Neural progenitor cell (in vitro differentiated cells): ENCODE measurements around the gene PARP6. TPM values are rescaled to one million over a fixed set of nuclear protein-coding genes. Genes with fewer than 3 reads are reported as not detected.

Experiments used
- DNase-seq: peaks from one replicate; pipeline ENCODE4 v3.0.0-alpha.2; 2016; ENCODE audit warnings: low spot score
- H2AFZ ChIP-seq: fragments of 200-600 bp; sonication (generic); replicated peaks from 2 replicates; pipeline ENCODE4 v1.6.1; 2016; ENCODE audit warnings: antibody characterized with exemption
- H3F3A ChIP-seq: fragments of 200-600 bp; sonication (generic); 2 replicates; pipeline ENCODE4 v1.6.1; 2016; ENCODE audit warnings: antibody characterized with exemption, low read depth
- H3K27ac ChIP-seq: fragments of 200-600 bp; sonication (generic); 2 replicates; pipeline ENCODE4 v1.5.1; 2016; ENCODE audit warnings: mild to moderate bottlenecking
- H3K27me3 ChIP-seq: fragments of 200-600 bp; sonication (generic); 2 replicates; pipeline ENCODE4 v1.6.1; 2016; ENCODE audit warnings: mild to moderate bottlenecking, moderate library complexity
- H3K36me3 ChIP-seq: fragments of 200-600 bp; sonication (generic); 2 replicates; pipeline ENCODE4 v1.5.1; 2016
- H3K4me1 ChIP-seq: fragments of 200-600 bp; sonication (generic); 2 replicates; pipeline ENCODE4 v1.6.1; 2016; ENCODE audit warnings: mixed run types
- H3K4me2 ChIP-seq: fragments of 200-600 bp; sonication (generic); 2 replicates; pipeline ENCODE4 v1.6.1; 2016
- H3K4me3 ChIP-seq: fragments of 200-600 bp; sonication (generic); 2 replicates; pipeline ENCODE4 v1.5.1; 2016
- H3K79me2 ChIP-seq: fragments of 200-600 bp; sonication (generic); 2 replicates; pipeline ENCODE4 v1.6.1; 2016; ENCODE audit warnings: low read depth
- H3K9ac ChIP-seq: fragments of 200-600 bp; sonication (generic); 2 replicates; pipeline ENCODE4 v1.6.1; 2016
- H3K9me3 ChIP-seq: fragments of 200-600 bp; sonication (generic); 2 replicates; pipeline ENCODE4 v1.5.1; 2016; ENCODE audit warnings: low read depth
- H4K20me1 ChIP-seq: fragments of 200-600 bp; sonication (generic); 2 replicates; pipeline ENCODE4 v1.6.1; 2016; ENCODE audit warnings: low read depth
- H3K27ac Mint-ChIP-seq: 3 replicates; pipeline ENCODE4 v1.8.0; 2021; ENCODE audit warnings: mixed read lengths
- H3K27me3 Mint-ChIP-seq: 2 replicates; pipeline ENCODE4 v1.8.0; 2022; ENCODE audit warnings: low read depth, mild to moderate bottlenecking, inconsistent platforms, moderate library complexity, mixed read lengths; ENCODE audit not compliant: insufficient read depth
- H3K36me3 Mint-ChIP-seq: 3 replicates; pipeline ENCODE4 v1.8.0; 2021; ENCODE audit warnings: mixed read lengths
- H3K4me1 Mint-ChIP-seq: 3 replicates; pipeline ENCODE4 v1.8.0; 2021; ENCODE audit warnings: mixed read lengths
- H3K4me3 Mint-ChIP-seq: 3 replicates; pipeline ENCODE4 v1.8.0; 2021; ENCODE audit warnings: mild to moderate bottlenecking, moderate library complexity, mixed read lengths
- H3K9me3 Mint-ChIP-seq: 3 replicates; pipeline ENCODE4 v1.8.0; 2020; ENCODE audit warnings: mixed read lengths
- CTCF ChIP-seq: fragments of 200-600 bp; sonication (generic); IDR thresholded peaks from 2 replicates; pipeline ENCODE4 v1.5.1; 2017; ENCODE audit warnings: antibody characterized with exemption, mild to moderate bottlenecking
- EZH2 ChIP-seq: fragments of 200-600 bp; sonication (generic); IDR thresholded peaks from 2 replicates; pipeline ENCODE4 v1.6.1; 2017; ENCODE audit warnings: antibody characterized with exemption, mild to moderate bottlenecking, moderate library complexity
- EZH2phosphoT487 ChIP-seq: fragments of 200-600 bp; sonication (generic); IDR thresholded peaks from 2 replicates; pipeline ENCODE4 v1.6.1; 2017; ENCODE audit warnings: antibody characterized with exemption
- total RNA-seq: library from RNA; depleted of rRNA; stranded (reverse); fragments of >200 nt; gene quantifications from 2 replicates; pipeline ENCODE4 v1.2.3, GENCODE V29; 2015; ENCODE audit warnings: low replicate concordance

Gene PARP6
- total RNA-seq, 1 donor from 2014 or later, result 38.6 TPM

GRCh38 chr15:72319360-72319984, 47.1 kb upstream of the PARP6 start:
- DNase-seq, result peak; percentile 97
- Histone ChIP-seq H3F3A (peaks cover 18% of the 10 kb centered on the region), H3K9me3 (no peaks in the 10 kb centered on the region), H3K36me3 (no peaks in the 10 kb centered on the region), H3K4me2 (no peak overlapping the region), H3K27me3 (peaks cover 59% of the 10 kb centered on the region), H3K9ac (no peak overlapping the region), H3K79me2 (no peaks in the 10 kb centered on the region), H3K4me1 (peaks cover 5% of the 10 kb centered on the region), H3K27ac (no peak overlapping the region), H3K4me3 (peak overlapping the region; percentile 46), H2AFZ (no peak overlapping the region), H4K20me1 (peaks cover 19% of the 10 kb centered on the region)
- TF ChIP-seq CTCF (no peak), EZH2phosphoT487 (no peak), EZH2 (no peak)
- Mint-ChIP-seq H3K4me1 (peaks cover 13% of the 10 kb centered on the region), H3K27ac (no peak overlapping the region), H3K4me3 (peak overlapping the region; percentile 74), H3K9me3 (peaks cover 3% of the 10 kb centered on the region), H3K36me3 (no peaks in the 10 kb centered on the region), H3K27me3 (peaks cover 13% of the 10 kb centered on the region)

GRCh38 chr15:72318408-72318942, 46.1 kb upstream of the PARP6 start:
- Histone ChIP-seq H3K4me1 (peaks cover 5% of the 10 kb centered on the region), H3K79me2 (no peaks in the 10 kb centered on the region), H2AFZ (no peak overlapping the region), H4K20me1 (peaks cover 19% of the 10 kb centered on the region), H3K9ac (no peak overlapping the region), H3K9me3 (no peaks in the 10 kb centered on the region), H3K4me2 (no peak overlapping the region), H3K27me3 (peaks cover 59% of the 10 kb centered on the region), H3K4me3 (no peak overlapping the region), H3K36me3 (no peaks in the 10 kb centered on the region), H3F3A (peaks cover 18% of the 10 kb centered on the region), H3K27ac (no peak overlapping the region)
- Mint-ChIP-seq H3K4me1 (peaks cover 13% of the 10 kb centered on the region), H3K9me3 (peaks cover 2% of the 10 kb centered on the region), H3K4me3 (peak overlapping the region; percentile 74), H3K36me3 (no peaks in the 10 kb centered on the region), H3K27ac (no peak overlapping the region), H3K27me3 (peaks cover 16% of the 10 kb centered on the region)
- DNase-seq, result no peak
- TF ChIP-seq EZH2phosphoT487 (no peak), CTCF (no peak), EZH2 (no peak)

GRCh38 chr15:72315706-72316370, 43.5 kb upstream of the PARP6 start:
- no peak overlapping the region for H3K27ac ChIP-seq
- peaks cover 61% of the 10 kb centered on the region for H3K27me3 ChIP-seq
- H3K9me3 ChIP-seq, result no peaks in the 10 kb centered on the region
- no peaks in the 10 kb centered on the region for H3K79me2 ChIP-seq
- TF ChIP-seq CTCF (no peak), EZH2 (no peak), EZH2phosphoT487 (no peak)
- Mint-ChIP-seq H3K27me3 (peaks cover 18% of the 10 kb centered on the region), H3K9me3 (no peaks in the 10 kb centered on the region), H3K4me3 (no peak overlapping the region), H3K36me3 (no peaks in the 10 kb centered on the region), H3K27ac (no peak overlapping the region), H3K4me1 (peaks cover 11% of the 10 kb centered on the region)
- peaks cover 4% of the 10 kb centered on the region for H3K4me1 ChIP-seq
- no peak overlapping the region for H2AFZ ChIP-seq
- H3K4me2 ChIP-seq, result no peak overlapping the region
- no peak overlapping the region for H3K9ac ChIP-seq
- no peak overlapping the region for H3K4me3 ChIP-seq
- H4K20me1 ChIP-seq, result peaks cover 19% of the 10 kb centered on the region
- peaks cover 16% of the 10 kb centered on the region for H3F3A ChIP-seq
- no peak for DNase-seq
- H3K36me3 ChIP-seq, result no peaks in the 10 kb centered on the region
